Subcutaneous abdominal adipose tissue (tissue), 5 donors: Measurements from ENCODE around the gene ATP9B.

Source experiments
- H3K27ac ChIP-seq: one replicate; pipeline ENCODE4 v1.7.0; 2013; ENCODE audit warnings: low read depth, mild to moderate bottlenecking, inconsistent platforms, low read length, moderate library complexity
- H3K27me3 ChIP-seq, 5 donors: one replicate each; pipeline ENCODE4 v1.7.0; 2013; ENCODE audit warnings: low read length in 5 of 5, inconsistent platforms in 1 of 5; ENCODE audit not compliant: control insufficient read depth in 5 of 5, insufficient read depth in 4 of 5
- H3K36me3 ChIP-seq, 5 donors: one replicate each; pipeline ENCODE4 v1.7.0; 2013; ENCODE audit warnings: low read length in 5 of 5; ENCODE audit not compliant: control insufficient read depth in 5 of 5, insufficient read depth in 5 of 5
- H3K4me1 ChIP-seq, 5 donors: one replicate each; pipeline ENCODE4 v1.7.0; 2013; ENCODE audit warnings: low read length in 5 of 5, mild to moderate bottlenecking in 3 of 5, moderate library complexity in 1 of 5; ENCODE audit not compliant: control insufficient read depth in 5 of 5, insufficient read depth in 5 of 5
- H3K4me3 ChIP-seq, 5 donors: one replicate each; pipeline ENCODE4 v1.7.0; 2013; ENCODE audit warnings: low read length in 5 of 5, low read depth in 1 of 5
- H3K9ac ChIP-seq, 5 donors: one replicate each; pipeline ENCODE4 v1.7.0; 2013; ENCODE audit warnings: low read length in 5 of 5, mild to moderate bottlenecking in 4 of 5, moderate library complexity in 3 of 5
- H3K9me3 ChIP-seq, 5 donors: one replicate each; pipeline ENCODE4 v1.7.0; 2013; ENCODE audit warnings: low read length in 5 of 5; ENCODE audit not compliant: control insufficient read depth in 5 of 5
- donor health status: healthy.
- donor health status: healthy.
- donor health status: healthy.
- donor health status: healthy.
- donor health status: healthy.

The ATP9B gene

GRCh38 chr18:79068937-79069716 is at the start of gene ATP9B:
TSS of gene ATP9B (plus strand) at chr18:79069394. CDS start at chr18:79069411, 17 bp downstream.
- Histone ChIP-seq H3K36me3 (no peaks in the 10 kb centered on the region), H3K9ac (peak within 1 kb of the TSS; percentile 87 to 95 (median 92))

GRCh38 chr18:79019881-79020280 is 49.3 kb upstream of the ATP9B start:
- no peak overlapping the region for H3K4me3 ChIP-seq

More at GRCh38 chr18:79068937-79069716, at the start of gene ATP9B:
- H3K9me3 ChIP-seq: peaks cover 0 to 20% (median 3%) of the 10 kb centered on the region in 5 donors
- peak within 1 kb of the TSS; percentile 88 for H3K27ac ChIP-seq
- H3K4me1 ChIP-seq: peaks cover 0 to 27% (median 25%) of the 10 kb centered on the region in 5 donors
- H3K4me3 ChIP-seq: peak within 1 kb of the TSS; percentile 76 to 86 (median 83)
- no peaks in the 10 kb centered on the region for H3K27me3 ChIP-seq

GRCh38 chr18:79022603-79023002 is 46.6 kb upstream of the ATP9B start:
- Histone ChIP-seq H3K4me1 (no peaks in the 10 kb centered on the region), H3K27ac (no peak overlapping the region), H3K4me3 (no peak overlapping the region), H3K36me3 (no peaks in the 10 kb centered on the region), H3K9me3 (peaks cover 0 to 9% (median 8%) of the 10 kb centered on the region in 5 donors), H3K27me3 (peaks cover 0 to 14% (median 2%) of the 10 kb centered on the region in 5 donors), H3K9ac (no peak overlapping the region)

More at GRCh38 chr18:79019881-79020280, 49.3 kb upstream of the ATP9B start:
- no peak overlapping the region for H3K9ac ChIP-seq
- no peaks in the 10 kb centered on the region for H3K36me3 ChIP-seq
- H3K9me3 ChIP-seq: peaks cover 0 to 9% (median 6%) of the 10 kb centered on the region in 5 donors
- peaks cover 0 to 14% (median 2%) of the 10 kb centered on the region in 5 donors for H3K27me3 ChIP-seq
- H3K27ac ChIP-seq: no peak overlapping the region
- no peaks in the 10 kb centered on the region for H3K4me1 ChIP-seq

GRCh38 chr18:79026491-79026890 is 42.7 kb upstream of the ATP9B start:
- H3K27me3 ChIP-seq: no peaks in the 10 kb centered on the region
- H3K27ac ChIP-seq: no peak overlapping the region
- peaks cover 5 to 23% (median 13%) of the 10 kb centered on the region in 5 donors for H3K9me3 ChIP-seq
- H3K36me3 ChIP-seq: no peaks in the 10 kb centered on the region
- H3K9ac ChIP-seq: no peak overlapping the region
- no peak overlapping the region for H3K4me3 ChIP-seq
- no peaks in the 10 kb centered on the region for H3K4me1 ChIP-seq

- Histone ChIP-seq H3K4me1 (no peaks in the 10 kb centered on the region), H3K9ac (no peak overlapping the region), H3K9me3 (peaks cover 5 to 18% (median 9%) of the 10 kb centered on the region in 5 donors), H3K4me3 (no peak overlapping the region), H3K36me3 (no peaks in the 10 kb centered on the region), H3K27ac (no peak overlapping the region), H3K27me3 (no peaks in the 10 kb centered on the region)
Observed at GRCh38 chr18:79030680-79031079, 38.5 kb upstream of the ATP9B start.

- H3K27me3 ChIP-seq: peaks cover 5 to 17% (median 9%) of the 10 kb centered on the region in 5 donors
- H3K4me3 ChIP-seq: no peak overlapping the region
- peaks cover 0 to 16% (median 0%) of the 10 kb centered on the region in 5 donors for H3K4me1 ChIP-seq
- no peak overlapping the region for H3K27ac ChIP-seq
- H3K36me3 ChIP-seq: peaks cover 0 to 2% (median 0%) of the 10 kb centered on the region in 5 donors
- H3K9ac ChIP-seq: no peak overlapping the region
- peaks cover 0 to 9% (median 0%) of the 10 kb centered on the region in 5 donors for H3K9me3 ChIP-seq
Observed at GRCh38 chr18:79042276-79042675, 26.9 kb upstream of the ATP9B start.

GRCh38 chr18:79043288-79043687 is 25.9 kb upstream of the ATP9B start:
- H3K9me3 ChIP-seq: peaks cover 0 to 9% (median 3%) of the 10 kb centered on the region in 5 donors
- no peak overlapping the region for H3K9ac ChIP-seq
- no peak overlapping the region for H3K4me3 ChIP-seq
- no peak overlapping the region for H3K27ac ChIP-seq
- H3K4me1 ChIP-seq: peaks cover 0 to 16% (median 0%) of the 10 kb centered on the region in 5 donors
- H3K36me3 ChIP-seq: peaks cover 0 to 2% (median 0%) of the 10 kb centered on the region in 5 donors
- peaks cover 5 to 17% (median 9%) of the 10 kb centered on the region in 5 donors for H3K27me3 ChIP-seq

GRCh38 chr18:79046522-79046921 is 22.7 kb upstream of the ATP9B start:
- Histone ChIP-seq H3K27me3 (peaks cover 5 to 10% (median 6%) of the 10 kb centered on the region in 5 donors), H3K9ac (no peak overlapping the region), H3K4me3 (no peak overlapping the region), H3K36me3 (no peaks in the 10 kb centered on the region), H3K27ac (no peak overlapping the region), H3K9me3 (peaks cover 0 to 3% (median 0%) of the 10 kb centered on the region in 5 donors), H3K4me1 (no peaks in the 10 kb centered on the region)

GRCh38 chr18:79047556-79048244 is 21.5 kb upstream of the ATP9B start:
- Histone ChIP-seq H3K27ac (no peak overlapping the region), H3K27me3 (peaks cover 2 to 10% (median 5%) of the 10 kb centered on the region in 5 donors), H3K9ac (no peak overlapping the region), H3K9me3 (peaks cover 0 to 3% (median 0%) of the 10 kb centered on the region in 5 donors), H3K4me1 (no peaks in the 10 kb centered on the region), H3K4me3 (no peak overlapping the region), H3K36me3 (no peaks in the 10 kb centered on the region)

GRCh38 chr18:79048245-79048632 is 21.0 kb upstream of the ATP9B start:
- Histone ChIP-seq H3K4me1 (no peaks in the 10 kb centered on the region), H3K27me3 (peaks cover 2 to 10% (median 5%) of the 10 kb centered on the region in 5 donors), H3K4me3 (no peak overlapping the region), H3K27ac (no peak overlapping the region), H3K9ac (no peak overlapping the region), H3K36me3 (no peaks in the 10 kb centered on the region), H3K9me3 (peaks cover 0 to 3% (median 0%) of the 10 kb centered on the region in 5 donors)
